RCC 7860 (cell line): ENCODE measurements around the gene CYB5D1.
A peak's percentile ranks its signal among the peaks of the same experiment; 100 is the strongest.
"Not testable (repeated sequence)": the region's sequence is repeated elsewhere in the genome, so short reads cannot be mapped to it uniquely, and the experiment has no call there.

Experiments used
- DNase-seq: peaks from one replicate; pipeline ENCODE4 v3.0.0-alpha.2; 2015; ENCODE audit warnings: low spot score
- FAIRE-seq: peaks from 2 replicates; lab custom pipeline; 2012; peaks lifted over from hg19 to GRCh38; lab: Jason Lieb, UNC

The CYB5D1 gene

GRCh38 chr17:7854851-7855659 is 2.7 kb upstream of the CYB5D1 start, which contains the start of gene TMEM88:
Gene TMEM88 (plus strand): TSS chr17:7855066. CDS start chr17:7855075, 9 bp downstream.
- FAIRE-seq = no peak
- DNase-seq = no peak

- no peak for DNase-seq
- no peak for FAIRE-seq
Measured at GRCh38 chr17:7855660-7856010, 2.2 kb upstream of the CYB5D1 start.

- DNase-seq = no peak
- FAIRE-seq = no peak
Measured at GRCh38 chr17:7856011-7856810, 1.6 kb upstream of the CYB5D1 start.

DNA sequence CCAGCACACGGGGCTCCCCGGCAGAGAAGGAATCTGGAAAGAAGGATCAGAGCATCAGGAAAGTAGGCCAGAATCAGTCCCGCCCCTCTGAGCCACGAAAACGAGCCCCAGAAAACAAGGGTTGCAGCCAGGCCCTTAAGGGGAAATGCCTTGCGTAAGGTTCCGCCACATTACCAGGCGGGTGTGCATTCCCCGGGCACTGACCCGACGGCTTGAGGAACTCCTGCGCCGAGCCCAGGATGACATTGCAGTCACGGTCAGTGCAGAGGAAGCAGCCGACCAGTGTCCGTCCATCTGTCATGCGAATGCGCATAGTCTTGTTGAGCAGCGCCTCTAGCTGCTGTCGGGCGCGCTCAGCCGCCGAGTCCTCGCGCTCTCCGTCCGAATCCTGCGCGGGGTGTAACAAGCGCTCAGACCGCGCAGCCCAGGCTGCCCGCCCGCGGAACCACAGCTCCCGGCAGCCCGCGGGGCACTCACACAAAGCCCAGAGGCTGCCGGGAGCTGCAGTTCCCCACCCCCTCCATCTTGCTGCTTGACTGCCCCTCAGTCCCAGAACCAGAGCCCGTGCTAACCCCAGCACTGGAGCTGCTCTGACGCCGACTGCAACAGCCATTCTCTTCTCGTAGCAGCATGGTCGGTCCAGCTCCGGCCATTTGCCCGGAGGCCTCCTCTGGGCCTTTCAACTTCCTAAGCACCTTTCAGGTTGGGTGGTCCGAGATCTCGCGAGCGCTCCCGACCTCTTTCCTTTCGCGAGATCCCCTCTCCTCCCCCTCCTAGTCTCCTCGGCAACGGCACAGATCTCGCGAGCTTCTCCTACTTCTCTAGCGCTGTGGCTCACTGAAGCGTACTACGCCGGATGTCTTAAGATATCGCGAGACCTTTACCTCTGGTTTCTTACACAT is 741 bp upstream of the CYB5D1 start, which contains the start of gene NAA38:
Gene NAA38 (minus strand): TSS at position 749 of the 902 bp plus-strand sequence. CDS start 96 bp downstream, at position 653.
- DNase-seq = peak; percentile 99
- FAIRE-seq = peak; percentile 87

GRCh38 chr17:7858522-7858810 is 663 bp downstream of the CYB5D1 start:
- FAIRE-seq (no peak), DNase-seq (peak; percentile 16)

DNA sequence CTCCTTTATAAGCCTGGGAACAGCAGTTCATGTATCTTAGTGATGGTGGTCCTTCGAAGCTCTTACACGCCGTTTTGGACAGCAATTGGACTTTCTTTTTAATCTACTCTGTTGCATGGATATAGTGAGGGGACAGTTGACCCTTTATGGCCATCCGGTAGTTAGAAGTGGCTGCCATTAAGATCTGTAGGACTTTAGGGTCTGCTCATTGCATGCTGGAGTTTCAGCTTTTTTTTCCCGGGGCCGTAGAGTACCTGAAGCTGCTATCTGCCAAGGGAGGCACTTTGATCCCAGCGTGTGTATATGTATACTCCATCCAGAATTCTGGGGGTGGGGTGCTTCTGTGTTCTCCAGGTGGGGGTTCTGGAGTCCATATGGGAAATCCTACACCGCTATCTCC is 1.2 kb downstream of the CYB5D1 start:
- DNase-seq = no peak
- no peak for FAIRE-seq

- peak; percentile 42 for FAIRE-seq
- no peak for DNase-seq
Measured at GRCh38 chr17:7862692-7863437, 5.1 kb downstream of the CYB5D1 start.

DNA sequence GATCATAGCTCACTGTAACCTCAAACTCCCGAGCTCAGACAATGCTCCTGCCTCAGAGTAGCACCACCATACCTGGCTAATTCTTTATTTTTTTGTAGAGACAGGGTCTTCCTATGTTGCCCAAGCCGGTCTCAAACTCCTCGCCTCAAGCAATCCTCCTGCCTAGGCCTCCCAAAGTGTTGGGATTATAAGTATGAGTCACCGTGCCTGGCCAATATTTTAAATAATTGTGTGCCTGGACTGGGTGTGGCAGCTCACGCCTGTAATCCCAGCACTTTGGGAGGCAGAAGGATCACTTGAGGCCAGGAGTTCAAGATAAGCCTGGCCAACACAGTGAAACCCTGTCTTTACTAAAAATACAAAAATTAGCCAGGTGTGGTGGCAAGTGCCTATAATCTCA is 6.6 kb downstream of the CYB5D1 start:
- DNase-seq, FAIRE-seq: not testable (repeated sequence)

DNA sequence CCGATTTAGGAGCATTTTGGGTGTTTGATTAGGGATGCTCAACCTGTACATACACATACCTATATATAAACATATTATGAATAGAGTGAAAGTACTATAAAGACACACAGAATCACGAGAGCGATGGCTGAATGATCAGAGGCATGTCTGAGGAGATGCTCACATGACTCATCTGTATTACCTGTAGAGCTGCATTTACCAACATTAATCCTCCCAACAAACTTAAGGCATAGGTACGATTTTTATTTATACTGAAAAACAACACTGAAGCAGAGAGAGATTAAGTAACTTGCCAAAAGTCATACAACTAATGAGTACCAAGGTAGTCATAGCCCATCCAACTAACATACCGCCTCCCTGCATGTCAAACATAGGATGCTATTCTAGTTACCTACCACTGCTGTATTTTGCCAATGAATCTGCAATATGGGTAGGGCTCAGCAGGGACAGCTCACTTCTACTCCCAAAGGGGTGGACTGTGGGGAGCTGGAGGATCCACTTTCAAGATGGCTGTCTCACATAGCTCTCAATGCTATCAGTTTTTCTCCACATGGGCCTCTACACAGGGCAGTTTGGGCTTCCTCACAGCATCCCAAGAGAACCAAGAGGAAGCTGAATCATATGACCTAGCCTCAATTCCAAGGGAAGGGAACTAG is 7.3 kb downstream of the CYB5D1 start:
- no peak for FAIRE-seq
- DNase-seq = no peak

DNA sequence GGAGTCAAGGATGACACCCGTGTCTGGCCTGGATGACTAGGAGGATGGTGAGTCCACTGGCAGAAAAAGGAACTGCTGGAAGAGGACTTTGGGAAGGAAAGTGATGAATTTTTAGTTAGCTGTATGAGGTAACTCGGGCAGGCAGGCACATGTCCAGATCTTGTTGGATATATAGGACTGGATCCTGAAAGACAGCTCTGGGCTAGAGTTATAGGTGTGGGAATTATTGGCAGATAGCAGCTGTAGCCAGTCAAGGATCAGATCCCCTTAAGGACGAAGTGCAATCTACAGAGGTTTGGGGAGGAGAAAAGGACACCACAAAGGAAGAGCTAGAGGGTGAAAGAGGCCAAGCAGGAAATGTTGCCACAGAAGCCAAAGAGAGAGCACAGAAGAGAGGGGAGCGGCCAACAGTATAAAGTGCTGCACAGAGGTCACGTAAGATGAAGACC is 10.1 kb downstream of the CYB5D1 start:
- DNase-seq (no peak), FAIRE-seq (no peak)

GRCh38 chr17:7873051-7873450 is 15.2 kb downstream of the CYB5D1 start:
- FAIRE-seq (no peak), DNase-seq (no peak)

GRCh38 chr17:7875804-7876370 is 18.1 kb downstream of the CYB5D1 start:
- FAIRE-seq (no peak), DNase-seq (no peak)

DNA sequence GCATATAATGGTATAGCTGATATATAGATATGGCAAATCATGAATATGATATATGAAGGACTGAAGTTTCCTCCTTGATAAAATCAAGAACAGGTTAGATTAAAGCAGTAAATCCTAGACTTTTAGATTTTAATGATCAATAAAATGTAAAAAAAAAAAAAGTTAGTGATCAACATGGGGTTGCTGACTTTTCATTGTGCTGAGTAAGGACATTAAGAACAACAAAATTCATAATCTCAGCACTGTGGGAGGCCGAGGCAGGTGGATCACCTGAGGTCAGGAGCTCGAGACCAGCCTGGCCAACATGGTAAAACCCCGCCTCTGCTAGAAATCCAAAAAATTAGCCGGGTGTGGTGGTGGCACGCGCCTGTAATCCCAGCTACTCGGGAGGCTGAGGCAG is 20.4 kb downstream of the CYB5D1 start:
- FAIRE-seq (no peak), DNase-seq (no peak)

DNA sequence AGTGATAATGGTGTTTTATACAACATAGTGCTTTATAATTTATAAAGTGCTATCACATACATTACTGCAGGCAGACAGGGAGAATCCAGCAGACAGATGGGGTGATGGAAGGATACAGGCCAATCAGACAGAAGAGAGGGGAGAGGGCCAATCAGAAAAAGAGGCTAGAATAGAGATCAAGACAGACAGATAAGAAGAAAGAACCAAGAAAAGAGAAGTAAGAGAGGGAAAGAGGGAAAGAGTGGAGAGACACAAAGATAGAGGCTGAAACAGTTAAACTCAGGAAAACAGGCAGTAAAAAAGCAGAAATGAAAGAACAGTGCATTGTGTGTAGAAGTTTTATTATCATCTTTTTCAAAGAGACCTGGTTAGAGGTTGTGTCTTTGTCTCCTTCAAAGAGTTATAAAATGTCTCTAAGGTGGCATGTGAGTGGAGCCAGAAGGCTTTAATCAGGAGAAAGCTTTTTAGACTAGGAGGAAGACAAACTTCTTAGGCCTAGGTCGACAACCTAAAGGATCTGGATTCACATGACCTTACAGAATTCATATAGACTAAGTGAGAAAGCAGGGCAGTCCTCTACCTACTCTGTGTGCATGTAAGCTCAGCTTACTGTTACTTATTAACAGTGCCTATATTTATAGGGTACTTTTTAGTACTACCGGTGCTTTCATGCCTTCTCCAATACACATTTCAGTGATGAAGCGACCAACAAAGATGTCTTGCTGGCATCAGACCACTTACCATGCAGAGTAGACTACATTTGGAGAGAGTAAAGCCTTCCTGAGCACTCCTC is 22.5 kb downstream of the CYB5D1 start:
- DNase-seq (no peak), FAIRE-seq (no peak)

GRCh38 chr17:7881276-7882054 is 23.7 kb downstream of the CYB5D1 start:
- FAIRE-seq = no peak
- no peak for DNase-seq

- no peak for DNase-seq
- no peak for FAIRE-seq
Measured at GRCh38 chr17:7882068-7882467, 24.3 kb downstream of the CYB5D1 start.

DNA sequence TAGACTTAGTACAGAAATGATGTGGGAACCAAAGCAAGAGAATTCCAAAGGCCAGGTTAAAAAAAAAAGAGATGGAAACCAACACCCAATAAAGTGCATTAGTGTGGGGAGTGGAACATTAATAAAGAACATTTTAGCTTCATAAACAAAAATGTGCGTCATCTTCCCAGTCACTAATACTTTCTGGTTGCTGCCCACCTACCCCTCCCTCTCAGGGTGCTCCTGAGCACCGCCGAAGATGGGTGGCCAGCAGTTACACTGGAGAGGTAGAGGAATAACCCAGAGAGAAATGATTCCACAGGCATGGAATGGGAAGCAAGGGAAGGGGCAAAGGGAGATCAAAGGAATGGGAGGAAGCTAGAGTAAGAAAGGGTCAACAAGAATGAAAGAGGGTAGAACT is 24.8 kb downstream of the CYB5D1 start:
- FAIRE-seq (no peak), DNase-seq (no peak)
